ENCODE results near the gene SFXN3.

SFXN3 gene

DNA sequence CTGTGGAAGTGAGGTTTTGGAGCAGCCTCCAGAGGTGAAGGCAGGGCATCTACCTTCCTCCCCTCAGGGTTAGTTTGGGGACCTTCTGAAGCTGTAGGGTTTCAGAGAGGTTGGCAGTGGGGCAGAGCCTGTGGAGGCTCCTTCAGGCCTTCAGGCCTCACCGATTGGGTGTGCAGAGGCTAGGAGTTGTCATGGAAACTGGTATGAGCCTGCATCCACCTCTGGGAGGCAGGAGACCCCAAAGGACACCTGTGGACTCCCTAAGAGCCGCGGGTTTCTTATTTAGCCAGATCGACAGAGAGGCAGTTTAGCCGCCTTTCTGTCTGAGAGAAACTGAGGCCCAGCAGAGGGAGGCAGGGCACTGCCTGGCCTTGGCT is 29.4 kb upstream of the SFXN3 start:
- DNase-seq (ENCODE audit: low spot score): no peak
- TF ChIP-seq, protein P1, sequence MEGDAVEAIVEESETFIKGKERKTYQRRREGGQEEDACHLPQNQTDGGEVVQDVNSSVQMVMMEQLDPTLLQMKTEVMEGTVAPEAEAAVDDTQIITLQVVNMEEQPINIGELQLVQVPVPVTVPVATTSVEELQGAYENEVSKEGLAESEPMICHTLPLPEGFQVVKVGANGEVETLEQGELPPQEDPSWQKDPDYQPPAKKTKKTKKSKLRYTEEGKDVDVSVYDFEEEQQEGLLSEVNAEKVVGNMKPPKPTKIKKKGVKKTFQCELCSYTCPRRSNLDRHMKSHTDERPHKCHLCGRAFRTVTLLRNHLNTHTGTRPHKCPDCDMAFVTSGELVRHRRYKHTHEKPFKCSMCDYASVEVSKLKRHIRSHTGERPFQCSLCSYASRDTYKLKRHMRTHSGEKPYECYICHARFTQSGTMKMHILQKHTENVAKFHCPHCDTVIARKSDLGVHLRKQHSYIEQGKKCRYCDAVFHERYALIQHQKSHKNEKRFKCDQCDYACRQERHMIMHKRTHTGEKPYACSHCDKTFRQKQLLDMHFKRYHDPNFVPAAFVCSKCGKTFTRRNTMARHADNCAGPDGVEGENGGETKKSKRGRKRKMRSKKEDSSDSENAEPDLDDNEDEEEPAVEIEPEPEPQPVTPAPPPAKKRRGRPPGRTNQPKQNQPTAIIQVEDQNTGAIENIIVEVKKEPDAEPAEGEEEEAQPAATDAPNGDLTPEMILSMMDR (IDR thresholded peaks at IDR 0.05; ENCODE audit: extremely low read depth, missing control alignments): no peak

DNA sequence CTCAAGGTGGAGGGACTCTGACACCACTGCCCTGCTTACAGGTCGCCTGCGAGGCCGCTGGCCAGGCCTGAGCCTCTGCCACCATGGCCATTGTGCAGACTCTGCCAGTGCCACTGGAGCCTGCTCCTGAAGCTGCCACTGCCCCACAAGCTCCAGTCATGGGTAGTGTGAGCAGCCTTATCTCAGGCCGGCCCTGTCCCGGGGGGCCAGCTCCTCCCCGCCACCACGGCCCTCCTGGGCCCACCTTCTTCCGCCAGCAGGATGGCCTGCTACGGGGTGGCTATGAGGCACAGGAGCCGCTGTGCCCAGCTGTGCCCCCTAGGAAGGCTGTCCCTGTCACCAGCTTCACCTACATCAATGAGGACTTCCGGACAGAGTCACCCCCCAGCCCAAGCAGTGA is 28.6 kb upstream of the SFXN3 start:
- no peak for DNase-seq (ENCODE audit: low spot score)
- TF ChIP-seq, protein P1 (IDR thresholded peaks at IDR 0.05; ENCODE audit: extremely low read depth, missing control alignments): no peak

GRCh38 chr10:101003639-101004206 is 27.3 kb upstream of the SFXN3 start:
- TF ChIP-seq, protein P1 (IDR thresholded peaks at IDR 0.05; ENCODE audit: extremely low read depth, missing control alignments): no peak
- no peak for DNase-seq (ENCODE audit: low spot score)

GRCh38 chr10:101005361-101005760 is 25.7 kb upstream of the SFXN3 start:
- TF ChIP-seq, protein P1 (IDR thresholded peaks at IDR 0.05; ENCODE audit: extremely low read depth, missing control alignments): no peak
- DNase-seq (ENCODE audit: low spot score): no peak

- no peak for DNase-seq (ENCODE audit: low spot score)
- TF ChIP-seq, protein P1 (IDR thresholded peaks at IDR 0.05; ENCODE audit: extremely low read depth, missing control alignments): no peak
These were observed 25.0 kb upstream of the SFXN3 start for GRCh38 chr10:101005869-101006567.

- DNase-seq (ENCODE audit: low spot score): no peak
- TF ChIP-seq, protein P1 (IDR thresholded peaks at IDR 0.05; ENCODE audit: extremely low read depth, missing control alignments): no peak
These were observed 24.4 kb upstream of the SFXN3 start for GRCh38 chr10:101006593-101007098.

DNA sequence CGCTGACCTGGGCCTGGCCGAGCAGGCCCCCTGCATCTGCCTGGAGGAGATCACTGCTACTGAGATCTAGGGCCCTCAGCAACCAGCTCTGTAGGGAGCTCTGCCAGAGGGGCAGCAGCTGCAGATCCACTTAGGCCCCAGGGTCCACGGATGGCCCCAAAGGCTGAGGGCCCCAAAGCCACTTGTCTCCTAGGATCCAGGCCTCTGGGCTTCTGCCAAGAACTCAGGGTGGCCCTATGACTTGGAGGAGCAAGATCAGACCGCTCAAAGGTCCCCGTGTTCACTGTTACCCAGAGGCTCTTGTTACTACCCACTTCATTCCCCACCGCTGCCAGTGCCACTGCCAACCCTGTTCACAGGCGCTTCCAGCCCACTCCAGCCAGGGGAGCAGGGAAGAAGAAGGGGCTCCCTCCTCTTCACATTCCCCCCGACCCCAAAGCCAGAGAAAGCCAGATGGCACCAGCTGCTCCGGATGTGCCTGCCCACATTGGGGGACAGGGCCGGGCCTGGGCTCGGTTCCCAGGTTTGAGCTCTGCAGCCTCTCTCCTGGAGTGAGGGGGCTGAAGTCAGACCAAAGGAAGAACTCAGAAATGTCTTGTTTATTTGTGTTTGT is 23.8 kb upstream of the SFXN3 start:
- TF ChIP-seq, protein P1 (IDR thresholded peaks at IDR 0.05; ENCODE audit: extremely low read depth, missing control alignments): no peak
- DNase-seq (ENCODE audit: low spot score): no peak
